Stimulated activated CD8-positive, alpha-beta memory T cell treated with anti-CD3 and anti-CD28 coated beads, Interleukin-4, amount 100 ng/mL, for 1 hour (primary cell): ENCODE measurements around the gene PRM1.

Experiments used
- DNase-seq, 2 donors: peaks; one replicate each; pipeline ENCODE4 v3.0.0-alpha.2; 2020; ENCODE audit warnings: low read depth in 2 of 2, low spot score in 1 of 2

PRM1 gene

DNA sequence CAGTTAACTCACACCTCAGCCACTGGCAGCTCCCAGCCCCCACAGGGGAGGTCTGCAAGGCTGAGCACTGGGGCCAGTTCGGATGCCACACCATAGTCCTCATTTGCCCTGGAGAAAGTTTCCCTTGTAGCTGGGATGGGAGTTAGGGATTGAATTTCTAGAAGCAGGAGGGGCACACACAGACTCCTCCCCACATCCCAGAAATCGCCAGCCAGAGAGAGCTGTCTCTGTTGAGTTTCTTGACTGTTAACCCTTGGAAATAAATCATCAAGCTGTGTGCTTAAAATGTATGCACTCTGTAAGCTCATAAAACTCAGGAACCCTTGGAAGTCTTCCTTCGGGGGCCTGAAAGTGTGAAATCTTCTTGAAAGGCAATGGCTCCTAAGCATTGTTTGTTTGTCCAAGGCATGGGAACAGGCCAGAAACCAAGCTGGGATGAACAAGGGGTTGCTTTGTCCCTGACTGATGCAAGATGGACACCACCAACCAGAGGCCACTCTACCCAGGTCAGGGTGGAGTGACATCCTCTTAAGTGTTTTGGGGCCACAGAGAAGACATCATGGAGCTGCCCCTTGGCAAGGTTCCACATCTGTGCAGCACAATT lies 7.3 kb downstream of the PRM1 start:
- DNase-seq, result no peak

DNA sequence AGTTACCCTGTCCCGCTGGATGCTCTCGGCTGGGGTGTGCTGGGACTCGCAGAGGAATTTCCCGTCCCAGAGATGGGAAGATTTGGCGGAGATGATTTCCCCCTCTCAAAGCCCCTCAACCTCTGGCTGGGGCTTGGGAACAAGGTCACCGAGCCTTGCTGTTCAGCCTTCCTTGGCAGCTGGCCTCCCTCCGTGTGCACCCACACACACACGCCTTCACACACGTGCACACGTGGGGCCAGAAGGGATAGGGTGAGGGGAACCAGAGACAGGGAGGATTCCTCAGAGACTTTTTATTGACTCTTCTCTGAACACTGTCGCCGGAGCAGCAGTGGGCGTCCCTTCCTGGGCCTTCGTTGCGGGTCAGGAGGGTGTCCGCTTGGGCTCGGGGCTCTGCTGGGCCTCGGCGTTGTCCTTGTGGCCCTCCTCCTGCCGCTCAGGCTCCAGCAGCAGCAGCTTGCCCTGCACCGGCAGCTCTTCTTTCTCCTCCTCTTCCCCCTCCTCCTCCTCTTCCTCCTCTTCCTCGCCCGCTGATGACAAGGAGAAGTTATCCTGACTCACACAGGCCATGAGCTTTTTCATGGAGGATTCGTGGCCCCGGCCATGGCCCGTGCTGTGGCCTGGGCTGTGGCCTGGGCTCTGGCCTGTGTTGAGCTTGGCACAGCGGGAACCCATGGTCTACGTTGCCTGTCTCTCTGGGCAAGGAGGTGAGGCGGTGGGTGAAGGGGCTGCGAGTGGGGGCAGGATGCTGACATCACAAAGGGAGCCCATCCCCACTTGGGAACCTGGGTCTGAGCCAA lies 8.0 kb downstream of the PRM1 start, which contains the start of gene PRM3:
Gene PRM3 (minus strand): TSS at position 709 of the 800 bp plus-strand sequence. CDS start 34 bp downstream, at position 675.
- no peak for DNase-seq

DNA sequence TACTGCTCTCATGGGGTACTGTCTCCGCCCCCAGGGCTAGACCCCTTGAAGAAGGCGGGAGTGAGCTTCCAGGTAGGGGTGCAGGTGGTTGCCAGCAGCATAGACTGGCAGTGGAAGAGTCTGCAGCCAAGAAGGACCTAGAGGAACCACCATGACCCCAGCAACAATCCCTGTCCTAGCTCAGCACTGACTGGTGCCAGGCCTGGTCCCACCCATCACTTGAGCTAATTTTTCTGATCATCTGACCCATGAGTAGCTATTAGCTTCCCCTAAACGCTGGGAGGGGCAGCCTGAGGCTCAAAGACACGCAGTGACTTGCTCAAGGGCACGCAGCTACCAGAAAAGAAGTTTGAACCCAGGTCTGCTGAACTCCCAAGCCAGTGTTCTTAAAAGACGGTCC lies 8.6 kb downstream of the PRM1 start:
- DNase-seq, result no peak

DNA sequence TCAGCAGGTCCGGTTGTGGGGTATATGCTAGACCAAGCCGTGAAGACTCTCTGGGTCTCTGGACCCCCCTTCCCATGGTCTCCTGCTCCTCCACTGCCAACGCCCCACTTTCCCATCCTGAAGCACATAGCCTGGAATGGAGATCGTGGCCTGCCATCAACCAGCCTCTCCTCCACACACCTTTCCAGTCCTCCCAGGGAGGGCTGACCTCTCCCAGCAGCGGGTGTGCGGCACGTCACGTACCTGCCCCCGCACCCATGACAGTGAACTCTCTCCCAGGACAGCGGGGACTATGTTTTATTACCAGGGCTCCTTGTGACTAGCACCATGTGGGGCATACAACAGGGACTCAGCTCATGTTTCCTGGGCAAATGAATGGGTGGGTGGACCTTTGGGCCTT lies 9.5 kb downstream of the PRM1 start:
- DNase-seq, result no peak

DNA sequence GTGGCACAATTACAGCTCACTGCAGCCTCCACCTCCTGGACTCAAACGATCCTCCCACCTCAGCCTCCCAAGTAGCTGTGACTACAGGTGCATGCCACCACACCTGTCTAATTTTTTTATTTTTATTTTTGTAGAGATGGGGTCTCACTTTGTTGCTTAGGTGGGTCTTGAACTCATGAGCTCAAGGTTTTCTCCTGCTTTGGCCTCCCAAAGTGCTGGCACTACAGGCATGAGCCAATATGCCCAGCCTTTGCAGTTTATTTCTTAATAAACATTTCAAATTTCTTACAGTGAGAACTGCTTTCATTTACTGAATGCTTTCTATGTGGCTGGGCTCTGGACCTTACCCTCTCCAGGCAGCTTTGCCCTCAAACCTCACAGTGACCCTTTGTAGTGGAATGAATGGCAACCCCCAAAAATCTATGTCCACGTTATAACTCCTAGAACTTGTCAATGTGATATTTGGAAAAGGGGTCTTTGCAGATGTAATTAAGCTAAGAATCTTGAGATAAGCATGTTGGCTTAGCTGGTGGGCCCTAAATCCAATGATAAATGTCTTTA lies 10.4 kb downstream of the PRM1 start:
- DNase-seq, result no peak

DNA sequence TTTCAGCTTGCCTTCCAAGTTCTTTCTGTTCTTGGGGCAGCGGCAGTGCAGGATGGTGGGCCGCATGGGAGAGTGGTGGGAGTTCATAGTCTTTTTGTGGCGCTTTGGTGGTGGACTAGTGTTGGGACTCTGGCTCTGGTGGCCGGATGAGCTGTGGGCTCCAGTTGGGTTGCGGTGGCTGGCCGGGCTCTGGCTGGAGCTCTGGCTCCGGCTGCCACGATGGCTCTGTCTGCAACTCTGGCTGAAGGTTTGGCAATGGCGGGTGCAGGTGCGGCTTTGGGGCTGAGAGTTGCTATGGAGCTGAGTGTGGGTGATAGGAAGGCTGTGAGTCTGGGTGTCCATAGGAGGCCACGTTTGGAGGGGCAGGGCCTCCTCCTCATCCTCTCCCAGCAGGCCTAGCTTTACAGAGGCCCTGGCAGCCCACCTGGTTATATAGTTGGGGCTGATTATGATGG lies 12.2 kb downstream of the PRM1 start, which contains the start of gene TNP2:
Gene TNP2 (minus strand): TSS at position 405 of the 455 bp plus-strand sequence. CDS start 63 bp downstream, at position 342.
- DNase-seq, result no peak

DNA sequence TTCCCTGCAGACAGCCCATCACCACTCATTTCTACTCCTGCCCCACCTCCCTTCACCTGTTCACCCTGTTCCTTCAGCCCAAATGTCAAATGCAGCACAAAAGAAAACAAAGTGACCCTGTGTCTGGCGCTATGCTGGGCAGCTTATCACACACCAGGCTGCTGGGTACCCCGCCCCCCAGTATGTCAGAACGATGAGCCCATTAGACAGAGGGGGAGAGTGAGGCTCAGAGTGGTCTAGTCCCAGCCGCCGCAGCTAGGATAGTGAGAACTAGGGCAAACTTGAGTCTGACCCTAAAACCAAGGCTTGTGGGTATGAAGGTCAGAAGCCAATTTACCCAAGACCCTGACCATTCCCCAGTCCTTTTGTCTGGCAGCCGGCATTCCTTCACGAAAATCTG lies 16.0 kb downstream of the PRM1 start:
- no peak for DNase-seq

DNA sequence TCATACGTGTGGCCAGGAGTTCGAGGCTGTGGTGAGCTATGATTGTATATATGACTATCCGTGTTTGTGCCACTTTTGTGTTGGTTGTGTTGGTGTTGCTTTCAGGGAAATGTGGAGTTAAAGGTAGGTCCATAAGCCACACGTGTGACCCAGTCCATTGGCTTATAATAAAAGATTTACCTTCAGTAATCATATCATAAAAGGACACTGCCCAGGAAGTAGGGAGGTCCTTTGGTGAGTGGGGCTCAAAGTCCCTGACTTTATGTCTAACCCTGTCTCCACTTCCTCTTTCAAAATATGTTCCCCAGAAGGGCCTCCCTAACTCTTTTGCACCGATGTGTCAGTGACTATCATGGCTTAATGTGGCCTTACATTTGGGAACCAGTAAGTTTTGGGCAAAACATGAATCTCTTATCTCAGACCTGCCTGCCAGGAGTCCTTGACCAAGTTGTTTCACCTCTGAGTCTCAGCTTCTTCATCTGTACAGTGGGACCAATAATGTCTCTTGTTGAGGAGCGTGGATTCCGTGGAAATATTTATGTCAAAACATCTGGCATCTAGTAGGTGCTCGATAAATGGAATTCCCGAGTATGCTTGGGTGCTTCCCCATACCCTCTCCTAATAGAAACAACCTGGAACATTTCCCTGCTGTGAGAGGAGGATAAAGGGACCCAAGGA lies 16.8 kb downstream of the PRM1 start:
- no peak for DNase-seq

DNA sequence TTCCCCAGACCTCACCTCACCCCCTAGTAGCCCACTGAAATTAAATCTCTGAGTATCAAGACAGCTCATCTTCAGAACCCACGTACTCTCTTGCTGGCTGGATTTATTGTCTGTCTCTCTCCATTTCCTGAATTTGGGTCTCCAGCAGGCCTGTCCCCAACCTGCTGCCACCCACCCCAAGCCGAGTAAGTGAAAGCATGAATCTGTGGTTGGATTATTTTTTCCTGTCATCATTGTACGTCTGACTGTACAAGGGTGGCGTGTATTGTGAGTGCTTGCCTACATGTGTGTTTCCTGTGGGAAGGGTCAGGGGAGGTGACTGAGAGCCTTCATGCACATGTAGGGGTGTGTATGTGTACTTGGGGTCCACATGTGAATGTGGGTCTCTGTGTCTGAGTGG lies 17.4 kb downstream of the PRM1 start:
- no peak for DNase-seq

DNA sequence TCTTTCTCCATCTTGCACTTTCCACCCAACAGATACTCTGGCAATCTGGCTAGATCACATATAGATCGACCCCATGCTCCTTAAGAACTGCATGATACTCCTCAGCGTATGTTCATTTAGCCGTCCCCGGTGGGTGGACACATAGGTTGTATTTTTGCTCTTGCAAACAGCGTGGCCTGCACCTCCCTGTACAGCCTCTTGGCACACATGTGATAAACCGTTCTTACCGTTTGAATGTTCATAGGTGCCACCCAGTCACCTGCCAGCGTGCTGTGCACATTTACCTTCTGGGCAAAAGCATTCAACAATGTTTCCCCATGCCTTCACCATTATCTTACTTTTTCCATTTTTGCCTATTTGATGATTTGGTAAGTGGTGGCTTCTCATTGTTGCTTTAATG lies 18.2 kb downstream of the PRM1 start:
- no peak for DNase-seq

DNA sequence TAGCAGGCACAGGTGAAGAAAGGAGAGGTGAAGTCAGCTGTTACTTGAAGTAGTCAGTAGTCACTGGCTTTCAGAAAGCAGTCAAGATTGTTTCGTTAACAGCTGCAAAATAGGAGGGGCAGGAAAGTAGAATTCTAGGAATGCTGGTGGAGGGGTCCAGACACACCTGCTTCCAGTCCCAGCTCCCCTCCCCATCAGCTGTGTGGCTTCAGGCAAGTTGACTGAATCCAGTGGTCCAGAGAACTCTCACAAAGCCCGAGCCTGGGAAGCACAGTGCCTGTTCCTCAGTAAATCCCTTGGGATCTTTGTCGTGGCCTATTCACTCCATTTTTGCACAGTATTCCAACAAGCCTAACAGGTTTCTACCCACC lies 20.5 kb downstream of the PRM1 start:
- DNase-seq, result no peak

DNA sequence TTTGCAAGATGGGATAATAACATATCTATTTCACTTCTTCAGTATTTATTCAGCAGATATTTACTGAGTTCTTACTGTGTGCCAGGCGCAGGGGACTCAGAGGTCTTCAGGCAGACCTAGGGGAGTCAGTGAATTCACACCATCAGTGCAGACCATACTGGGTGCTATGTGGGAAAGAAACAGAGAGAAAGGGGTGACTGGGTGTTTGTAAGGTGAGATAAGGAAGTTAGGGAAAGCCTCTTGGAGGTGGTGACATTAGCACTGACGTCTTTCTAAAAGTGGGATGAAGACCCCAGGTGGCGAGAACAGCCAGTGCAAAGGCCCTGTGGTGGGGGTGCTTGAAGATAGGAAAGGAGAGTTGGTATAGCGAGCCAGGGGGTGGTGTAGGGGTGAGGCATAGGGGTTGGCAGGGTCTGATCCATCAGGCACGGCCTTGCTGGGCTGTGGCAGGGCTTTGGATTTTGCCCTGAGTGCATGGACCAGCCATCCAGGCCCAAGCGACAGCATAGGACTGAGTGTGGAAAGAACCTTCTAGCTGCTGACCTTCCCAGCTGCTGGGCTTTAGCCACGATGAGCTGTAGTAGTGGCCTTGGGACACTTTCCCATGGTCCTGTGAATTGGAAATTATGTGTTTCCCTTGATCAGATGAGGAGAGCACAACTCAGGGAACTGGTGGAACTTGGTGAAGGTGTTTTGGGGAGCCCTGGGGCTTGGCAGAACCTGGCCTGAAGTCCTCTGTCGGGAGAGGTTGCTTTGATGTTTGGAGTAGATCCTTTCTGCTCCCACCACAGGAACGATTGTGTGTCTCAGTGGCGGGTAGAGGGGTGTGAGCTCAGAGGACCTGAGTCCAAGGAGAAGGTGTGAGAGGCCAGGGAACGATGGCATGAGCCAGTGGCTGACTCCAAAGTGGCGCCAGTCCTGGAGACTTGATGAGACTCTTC lies 21.2 kb downstream of the PRM1 start:
- no peak for DNase-seq

DNA sequence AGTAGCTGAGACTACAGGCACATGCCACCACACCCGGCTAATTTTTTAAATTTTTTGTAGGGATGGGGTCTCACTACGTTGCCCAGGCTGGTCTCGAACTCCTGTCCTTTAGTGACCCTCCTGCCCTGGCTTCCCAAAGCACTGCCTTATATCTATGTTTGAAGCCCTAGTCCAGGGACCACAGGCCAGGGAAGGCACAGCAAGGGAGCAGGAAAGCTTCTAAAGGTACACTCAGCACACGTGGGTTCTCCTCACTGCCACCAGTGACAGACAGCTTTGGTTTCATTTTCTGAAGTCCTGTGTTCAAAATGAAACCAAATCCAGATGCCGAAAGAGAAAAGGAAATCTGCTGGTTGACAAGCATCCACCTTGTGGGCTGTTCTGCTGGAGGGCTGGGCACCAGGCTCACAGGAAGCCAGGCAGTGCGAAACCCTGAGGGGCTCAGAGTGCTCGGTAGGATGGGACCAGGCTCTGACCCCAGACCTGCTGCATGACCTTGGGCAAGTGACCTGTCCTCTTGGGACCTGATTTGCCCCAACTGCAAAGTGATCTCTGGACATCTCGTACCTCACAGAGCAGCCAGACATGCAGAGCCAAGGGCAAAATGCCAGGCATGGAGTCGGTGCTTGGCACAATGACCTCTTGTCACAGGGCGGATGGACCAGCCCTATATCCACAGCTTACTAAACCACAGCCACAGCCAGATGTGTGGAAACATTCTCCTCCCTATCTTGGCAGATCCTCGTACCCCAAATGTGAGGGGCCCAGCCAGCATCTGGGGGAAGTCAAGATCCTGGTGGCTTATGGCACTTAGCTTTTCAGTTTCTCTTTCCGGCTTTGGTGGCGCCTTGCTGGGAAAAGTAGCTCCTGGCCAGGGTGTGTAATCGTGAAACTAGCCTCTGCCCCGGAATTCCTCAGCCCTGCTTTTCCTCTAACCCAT lies 22.3 kb downstream of the PRM1 start:
- no peak for DNase-seq

DNA sequence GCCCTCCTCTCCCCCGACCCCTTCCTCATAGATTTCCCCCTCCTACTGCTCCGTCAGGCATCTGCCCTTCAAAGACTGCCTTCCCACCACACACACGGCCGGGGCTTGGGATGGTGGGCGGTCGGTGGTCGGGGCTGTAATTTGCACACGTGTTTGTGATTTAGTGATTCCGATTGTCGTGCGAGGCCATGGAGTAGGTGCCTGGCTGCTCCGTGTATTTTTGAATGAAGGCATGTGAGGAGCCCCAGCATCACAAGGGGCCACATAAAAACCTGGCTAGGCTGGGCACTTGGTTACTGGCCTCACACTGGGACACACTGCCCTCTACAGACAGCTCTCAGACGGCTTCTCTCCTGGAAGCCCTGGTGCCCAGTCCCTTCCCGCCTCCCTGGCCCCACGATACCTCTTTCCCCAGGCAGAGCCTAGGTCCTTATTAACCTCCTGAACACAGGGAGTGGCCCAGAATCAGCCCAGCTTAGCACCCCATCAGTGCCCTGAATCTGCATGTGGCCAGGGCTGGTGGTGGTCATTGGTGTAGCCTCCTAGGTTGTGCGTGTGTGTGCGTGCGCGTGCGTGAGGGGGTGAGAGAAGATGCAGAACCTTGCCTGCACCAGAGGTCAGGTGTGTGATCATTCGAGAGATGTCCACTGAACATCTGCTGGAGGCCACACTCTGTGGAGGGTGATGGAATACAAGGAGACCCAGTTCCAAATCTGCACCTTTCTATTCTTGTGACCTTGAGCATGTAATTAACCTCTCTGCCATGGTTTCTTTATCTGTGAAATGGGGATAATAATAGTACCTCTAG lies 23.8 kb downstream of the PRM1 start:
- DNase-seq, result peak in 1 of 2 donors; percentile 39

DNA sequence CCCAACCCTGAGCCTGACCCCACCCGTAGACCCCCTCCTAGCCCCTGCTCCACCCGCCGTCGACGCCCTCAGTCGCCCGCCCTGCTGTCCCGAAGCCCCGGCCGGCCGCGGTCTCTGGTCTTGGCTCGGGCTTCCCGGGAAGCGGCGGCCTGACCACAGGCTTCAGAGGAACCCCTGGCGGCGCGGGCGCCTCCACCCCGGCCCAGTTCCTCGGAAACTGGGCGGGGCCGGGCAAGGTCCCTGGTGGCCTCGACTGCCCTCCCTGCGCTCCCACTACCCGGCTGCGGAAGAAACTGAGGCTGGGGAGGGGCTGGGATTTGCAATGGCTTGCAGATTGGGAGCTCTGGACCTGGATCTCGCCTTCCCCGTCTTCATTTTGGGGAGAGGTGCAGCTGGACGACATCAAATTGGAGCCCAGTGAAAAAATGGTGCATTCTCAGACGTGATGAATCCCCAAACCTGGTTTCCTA lies 24.4 kb downstream of the PRM1 start:
- peak in 1 of 2 donors; percentile 41 for DNase-seq

DNA sequence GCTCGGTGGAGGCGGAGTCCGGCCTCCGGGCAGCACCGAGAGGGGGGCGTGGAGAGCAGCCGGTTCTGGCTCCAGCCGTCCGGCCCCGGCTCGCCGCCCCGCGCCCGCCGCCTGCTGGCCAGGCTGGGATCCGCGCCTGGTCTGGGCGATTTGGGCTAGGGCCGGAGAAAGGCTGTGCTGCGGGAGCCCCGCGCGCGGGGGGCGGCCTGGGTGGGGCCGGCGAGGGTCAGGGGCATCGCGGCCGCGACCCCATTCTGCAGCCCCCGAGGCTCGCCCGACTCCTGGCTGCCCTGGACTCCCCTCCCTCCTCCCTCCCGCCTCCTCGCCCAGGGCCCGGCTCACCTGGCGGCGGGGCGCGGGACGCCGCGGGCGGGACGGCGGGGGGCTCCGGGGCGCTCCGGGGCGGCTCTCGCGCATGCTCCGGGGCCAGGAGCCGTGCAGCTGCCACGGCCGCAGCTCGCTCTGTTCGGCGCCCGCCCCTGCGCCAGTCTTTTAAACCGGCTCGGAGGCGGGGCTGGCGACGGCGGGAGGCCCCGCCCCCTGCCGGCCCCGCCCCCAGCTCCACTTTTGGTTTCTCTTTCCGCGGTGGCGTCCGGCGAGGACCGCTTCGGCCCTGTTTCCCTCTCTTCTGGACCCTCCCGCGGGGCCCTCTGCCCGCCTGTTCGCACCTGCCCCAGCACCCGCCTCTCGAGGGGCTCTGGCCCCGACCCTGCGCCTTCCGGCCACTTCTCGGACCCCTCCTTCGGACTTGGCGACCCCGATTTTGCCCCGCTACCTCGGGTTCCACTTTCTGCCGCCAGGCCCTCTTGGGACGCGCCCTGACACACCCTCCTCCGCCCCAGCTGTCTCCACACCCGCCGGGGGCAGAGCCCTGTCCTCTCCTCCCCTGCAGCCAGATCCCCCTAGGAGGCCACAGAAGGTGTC lies 25.1 kb downstream of the PRM1 start, which contains the start of gene SOCS1:
Gene SOCS1 (minus strand): TSS at position 468 of the 924 bp plus-strand sequence. CDS start 726 bp downstream, outside the sequence.
- peak; percentile 82 to 87 for DNase-seq
